Neuronal stem cell (in vitro differentiated cells): ENCODE data around the gene RTL10.

Experiments
- DNase-seq: peaks from one replicate; pipeline ENCODE4 v3.0.0-alpha.2; 2013; ENCODE audit warnings: low spot score
- H2AFZ ChIP-seq: one replicate; pipeline ENCODE4 v1.6.1; 2013; ENCODE audit warnings: mild to moderate bottlenecking, low read length, inconsistent platforms
- H2AK5ac ChIP-seq: 2 replicates; pipeline ENCODE4 v1.6.1; 2013; ENCODE audit warnings: low read depth, mild to moderate bottlenecking, inconsistent platforms, low read length, moderate library complexity, mixed read lengths
- H2BK120ac ChIP-seq: 2 replicates; pipeline ENCODE4 v1.6.1; 2013; ENCODE audit warnings: low read depth, mild to moderate bottlenecking, inconsistent platforms, low read length, moderate library complexity, mixed read lengths
- H2BK12ac ChIP-seq: one replicate; pipeline ENCODE4 v1.6.1; 2013; ENCODE audit warnings: low read length, inconsistent platforms
- H2BK15ac ChIP-seq: 2 replicates; pipeline ENCODE4 v1.6.1; 2013; ENCODE audit warnings: mild to moderate bottlenecking, low read length, inconsistent platforms, mixed read lengths
- H2BK5ac ChIP-seq: one replicate; pipeline ENCODE4 v1.6.1; 2013; ENCODE audit warnings: inconsistent platforms, mild to moderate bottlenecking, low read length, moderate library complexity
- H3K14ac ChIP-seq: one replicate; pipeline ENCODE4 v1.6.1; 2013; ENCODE audit warnings: low read length, inconsistent platforms
- H3K18ac ChIP-seq: 2 replicates; pipeline ENCODE4 v1.6.1; 2013; ENCODE audit warnings: low read length, inconsistent platforms
- H3K23ac ChIP-seq: 2 replicates; pipeline ENCODE4 v1.6.1; 2013; ENCODE audit warnings: low read depth, mild to moderate bottlenecking, mixed read lengths, low read length, inconsistent platforms; ENCODE audit not compliant: poor library complexity
- H3K27ac ChIP-seq: replicated peaks from 3 replicates; pipeline ENCODE4 v1.5.1; 2013; ENCODE audit warnings: low read length, inconsistent platforms
- H3K27me3 ChIP-seq, 3 experiments: 2 replicates each; pipeline ENCODE4 v1.6.1; 2013; ENCODE audit warnings: low read length in 3 of 3, mild to moderate bottlenecking in 2 of 3, inconsistent platforms in 1 of 3, low read depth in 1 of 3, mixed read lengths in 1 of 3, moderate library complexity in 1 of 3; ENCODE audit not compliant: control insufficient read depth in 3 of 3, insufficient read depth in 3 of 3
- H3K36me3 ChIP-seq, 2 donors: replicated peaks in 1 of 2; 2 replicates each; pipeline ENCODE4 v1.6.1; 2013; ENCODE audit warnings: low read length in 2 of 2; ENCODE audit not compliant: control insufficient read depth in 2 of 2, insufficient read depth in 2 of 2
- H3K4ac ChIP-seq: 2 replicates; pipeline ENCODE4 v1.6.1; 2013; ENCODE audit warnings: inconsistent platforms, mild to moderate bottlenecking, low read length, moderate library complexity
- H3K4me1 ChIP-seq, 2 donors: 1 replicate in 1 of 2; 2 replicates in 1 of 2; pipeline ENCODE4 v1.6.1; 2013; ENCODE audit warnings: low read length in 2 of 2, low read depth in 1 of 2; ENCODE audit not compliant: control insufficient read depth in 2 of 2, insufficient read depth in 1 of 2
- H3K4me2 ChIP-seq: one replicate; pipeline ENCODE4 v1.6.1; 2013; ENCODE audit warnings: mild to moderate bottlenecking, low read length, inconsistent platforms; ENCODE audit not compliant: insufficient read depth, poor library complexity, severe bottlenecking
- H3K4me3 ChIP-seq, 2 donors: 2 replicates each; pipeline ENCODE4 v1.5.1; 2013; ENCODE audit warnings: low read length in 2 of 2, mild to moderate bottlenecking in 2 of 2, inconsistent platforms in 1 of 2, moderate library complexity in 1 of 2
- H3K79me1 ChIP-seq: one replicate; pipeline ENCODE4 v1.6.1; 2013; ENCODE audit warnings: low read depth, mild to moderate bottlenecking, inconsistent platforms, low read length, moderate library complexity
- H3K9ac ChIP-seq: one replicate; pipeline ENCODE4 v1.6.1; 2013; ENCODE audit warnings: mild to moderate bottlenecking, low read depth, low read length, inconsistent platforms; ENCODE audit not compliant: poor library complexity
- H3K9me3 ChIP-seq, 2 donors: replicated peaks in 1 of 2; 2 replicates each; pipeline versions ENCODE3 to v1.6.1; 2013; ENCODE audit warnings: low read length in 2 of 2, mild to moderate bottlenecking in 2 of 2, inconsistent platforms in 1 of 2, low read depth in 1 of 2, mixed read lengths in 1 of 2, moderate library complexity in 1 of 2; ENCODE audit not compliant: control insufficient read depth in 2 of 2, insufficient read depth in 1 of 2
- H4K8ac ChIP-seq: one replicate; pipeline ENCODE4 v1.6.1; 2013; ENCODE audit warnings: low read depth, mild to moderate bottlenecking, inconsistent platforms, low read length, moderate library complexity
- H4K91ac ChIP-seq: one replicate; pipeline ENCODE4 v1.6.1; 2013; ENCODE audit warnings: low read length, low read depth, mild to moderate bottlenecking, inconsistent platforms; ENCODE audit not compliant: poor library complexity
- WGBS, 2 donors: extraction: QIAGEN DNeasy Blood & Tissue Kit; methylation state at CpG; one replicate each; pipeline ENCODE4 v1.1.7; 2013; ENCODE audit warnings: missing lambda C conversion rate in 2 of 2, mixed read lengths in 1 of 2; ENCODE audit not compliant: insufficient read length in 2 of 2, insufficient replicate concordance in 1 of 2; ENCODE audit errors: extremely low coverage in 2 of 2; 5-methylcytosine and 5-hydroxymethylcytosine counted together

The RTL10 gene

DNA sequence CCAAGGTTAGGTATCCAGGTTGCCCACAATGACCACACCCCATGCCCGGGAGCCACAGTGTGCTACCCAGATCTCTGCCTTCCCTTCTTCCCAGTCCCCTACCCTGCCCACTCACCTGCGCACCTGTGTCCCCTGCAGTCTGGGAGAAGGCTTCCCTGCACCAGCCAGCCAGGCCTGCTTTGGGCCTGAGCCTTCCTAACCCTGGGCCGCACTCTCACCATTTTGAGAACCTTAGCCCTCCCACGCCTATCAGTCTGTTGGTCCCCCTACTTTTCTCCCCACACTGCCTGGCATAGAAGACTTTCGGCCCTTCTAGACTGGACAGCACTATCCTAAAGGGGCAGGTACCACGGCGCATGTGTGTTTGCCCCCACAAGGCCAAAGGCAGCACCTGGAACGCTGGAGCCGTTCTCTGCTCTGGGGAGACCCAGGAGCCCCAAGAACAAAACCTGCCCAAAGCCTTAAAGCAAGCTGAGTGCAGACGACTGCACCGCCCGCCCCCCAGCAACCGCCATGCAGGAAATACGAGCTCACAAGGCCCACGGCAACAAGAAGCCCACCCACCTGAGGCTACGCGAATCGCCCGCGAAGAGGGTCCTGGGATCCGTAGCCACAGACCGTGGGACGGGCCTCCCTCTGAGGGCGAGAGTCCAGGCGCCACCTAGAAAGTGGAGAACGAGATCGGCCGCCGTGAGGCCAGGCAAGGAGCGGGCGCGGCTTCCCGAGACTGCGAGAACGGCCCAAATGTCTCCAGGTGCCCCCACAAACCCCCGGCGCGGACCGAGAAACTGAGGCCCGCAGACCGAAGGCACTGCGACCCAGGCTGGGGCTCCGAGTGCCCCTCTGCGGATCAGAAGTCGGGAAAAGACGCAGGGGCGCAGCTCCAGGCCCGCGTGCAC, 546 bp downstream of the RTL10 start:
- H2BK5ac ChIP-seq, result peak overlapping the region; percentile 91

DNA sequence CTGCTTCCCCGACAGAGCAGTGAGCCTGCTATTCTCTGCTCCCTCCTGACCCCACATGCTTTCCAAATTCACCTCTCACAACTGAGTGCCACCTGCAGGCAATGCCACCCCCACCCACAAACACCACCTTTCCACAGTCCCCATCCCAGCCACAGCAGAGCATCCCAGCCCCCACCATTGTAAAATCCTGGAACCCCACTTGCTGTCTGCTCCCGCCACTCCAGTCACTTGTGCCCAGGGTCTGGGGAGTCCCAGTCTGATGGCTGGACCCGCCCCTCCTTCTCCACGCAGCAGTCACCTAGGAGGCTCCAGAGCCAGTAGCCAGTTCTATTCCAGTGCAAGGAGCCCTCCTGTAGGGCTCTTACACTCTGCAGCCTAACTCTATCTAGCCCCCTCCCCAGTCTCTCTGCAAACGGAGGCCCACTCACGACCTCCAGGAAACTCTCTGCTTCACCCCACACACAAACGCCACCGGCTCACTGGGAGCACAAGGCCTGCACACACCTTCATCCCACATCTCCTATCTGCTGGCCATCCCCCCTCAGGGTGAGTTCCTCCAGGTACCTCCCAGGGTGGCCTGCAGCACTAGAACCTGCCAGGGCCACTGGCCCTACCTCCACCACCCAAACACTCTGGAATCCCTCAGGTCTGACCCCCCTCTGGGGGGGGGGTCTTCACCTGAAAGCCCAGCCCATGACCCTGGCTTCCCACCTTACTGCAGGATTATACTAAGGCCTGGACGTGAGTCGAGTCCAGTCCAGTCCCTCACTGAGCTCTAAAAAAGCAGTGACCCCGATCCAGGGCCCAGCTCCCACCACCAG, 1.4 kb downstream of the RTL10 start:
- WGBS, 2 donors, result no CpG with 5 or more reads among the region's 11 CpGs
- Histone ChIP-seq H3K4me1 (peaks cover 12 to 15% of the 10 kb centered on the region in 2 donors), H3K9me3 (peaks cover 3 to 8% of the 10 kb centered on the region in 2 donors)

More for the DNA sequence above, 546 bp downstream of the RTL10 start:
- WGBS, 2 donors, result no CpG with 5 or more reads among the region's 49 CpGs
- Histone ChIP-seq H3K4me2 (peak overlapping the region; percentile 72), H3K27ac (peak overlapping the region; percentile 65), H3K9ac (peak overlapping the region; percentile 99), H2BK120ac (peak overlapping the region; percentile 68), H2AK5ac (peak overlapping the region; percentile 95), H3K9me3 (peaks cover 2 to 8% of the 10 kb centered on the region in 2 donors), H2AFZ (peak overlapping the region; percentile 94), H3K27me3 (no peaks in the 10 kb centered on the region), H2BK15ac (peak overlapping the region; percentile 69), H4K91ac (peak overlapping the region; percentile 61), H3K4ac (peak overlapping the region; percentile 58), H2BK12ac (no peak overlapping the region), H3K79me1 (peaks cover 27% of the 10 kb centered on the region), H3K4me1 (peaks cover 12 to 15% of the 10 kb centered on the region in 2 donors), H3K4me3 (peak overlapping the region; percentile 92 to 98), H3K23ac (peak overlapping the region; percentile 100), H3K18ac (peak overlapping the region; percentile 98), H3K14ac (peak overlapping the region; percentile 99), H4K8ac (no peak overlapping the region), H3K36me3 (peaks cover 27 to 37% of the 10 kb centered on the region in 2 donors)
- no peak for DNase-seq

DNA sequence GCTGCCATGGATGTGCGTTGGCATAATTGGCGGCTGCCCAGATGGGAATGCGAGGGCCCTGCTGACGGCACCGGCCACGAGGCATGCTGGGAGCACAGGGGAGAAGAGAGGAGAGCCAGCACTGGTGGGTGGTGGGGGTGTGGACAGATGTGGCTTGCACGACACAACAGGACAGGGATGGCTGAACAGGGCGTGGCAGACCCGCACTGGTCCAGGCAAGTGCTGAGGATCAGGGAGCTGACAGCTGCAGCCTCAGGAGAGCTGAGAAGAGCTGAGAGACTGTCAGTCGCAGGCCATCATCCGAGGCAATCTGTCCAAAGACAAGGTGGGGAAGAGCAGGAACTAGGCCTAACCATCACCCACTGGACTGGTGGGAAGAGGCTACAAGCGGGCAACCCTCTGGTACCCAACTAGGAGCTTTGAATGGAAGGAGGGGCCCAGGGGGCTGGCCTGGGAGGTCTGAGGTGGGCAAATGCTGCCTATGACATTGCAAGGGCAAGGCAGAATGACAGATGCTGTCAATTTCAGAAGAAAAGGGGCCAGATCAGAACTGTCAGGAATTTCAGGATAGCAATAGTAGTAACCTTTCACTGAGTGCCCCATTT, 2.4 kb downstream of the RTL10 start:
- H3K4me3 ChIP-seq, result no peak overlapping the region

More for the DNA sequence above, 1.4 kb downstream of the RTL10 start:
- Histone ChIP-seq H3K79me1 (peaks cover 27% of the 10 kb centered on the region), H4K8ac (no peak overlapping the region), H3K27ac (no peak overlapping the region), H3K4me3 (peak overlapping the region; percentile 92 to 98), H3K36me3 (peaks cover 29 to 45% of the 10 kb centered on the region in 2 donors), H2AFZ (no peak overlapping the region), H3K23ac (peak overlapping the region; percentile 100), H3K14ac (peak overlapping the region; percentile 99), H3K18ac (peak overlapping the region; percentile 81), H3K4ac (no peak overlapping the region), H2BK5ac (peak overlapping the region; percentile 91), H3K4me2 (peak overlapping the region; percentile 72), H3K27me3 (no peaks in the 10 kb centered on the region), H3K9ac (peak overlapping the region; percentile 99), H2BK120ac (no peak overlapping the region), H4K91ac (peak overlapping the region; percentile 22), H2AK5ac (peak overlapping the region; percentile 95), H2BK15ac (peak overlapping the region; percentile 54), H2BK12ac (no peak overlapping the region)
- DNase-seq, result no peak

More for the DNA sequence above, 2.4 kb downstream of the RTL10 start:
- H3K9me3 ChIP-seq, result peaks cover 6 to 11% of the 10 kb centered on the region in 2 donors
- no peak overlapping the region for H3K9ac ChIP-seq
- H4K8ac ChIP-seq, result no peak overlapping the region
- DNase-seq, result no peak
- H3K14ac ChIP-seq, result peak overlapping the region; percentile 4
- no peak overlapping the region for H2AK5ac ChIP-seq
- H3K36me3 ChIP-seq, result peaks cover 32 to 52% of the 10 kb centered on the region in 2 donors
- H2AFZ ChIP-seq, result no peak overlapping the region
- no peak overlapping the region for H2BK12ac ChIP-seq
- H4K91ac ChIP-seq, result no peak overlapping the region
- peak overlapping the region; percentile 78 for H3K23ac ChIP-seq
- H3K27me3 ChIP-seq, result no peaks in the 10 kb centered on the region
- H2BK15ac ChIP-seq, result no peak overlapping the region
- no peak overlapping the region for H3K4me2 ChIP-seq
- H2BK5ac ChIP-seq, result no peak overlapping the region
- no peak overlapping the region for H3K4ac ChIP-seq
- H3K79me1 ChIP-seq, result peaks cover 29% of the 10 kb centered on the region
- no CpG with 5 or more reads among the region's 12 CpGs for WGBS, 2 donors
- no peak overlapping the region for H2BK120ac ChIP-seq
- no peak overlapping the region for H3K18ac ChIP-seq
- no peak overlapping the region for H3K27ac ChIP-seq
- H3K4me1 ChIP-seq, result peaks cover 12 to 15% of the 10 kb centered on the region in 2 donors
